Left colon (tissue), 2 donors: Measurements from ENCODE around the gene FSD1. TPM values are rescaled to one million over a fixed set of nuclear protein-coding genes. Genes with fewer than 3 reads are reported as not detected.

Experiments
- ATAC-seq: fragments of 200-7000 bp; cut with Tn5 transposase; one replicate; pipeline ENCODE4 v1.9.1; 2020; ENCODE audit warnings: mild to moderate bottlenecking, moderate library complexity
- DNase-seq, 2 donors: peaks; one replicate each; pipeline ENCODE4 v3.0.0-alpha.2; 2020
- intact Hi-C, 2 donors: fragments of 100-400 bp; cut with DNase I in 1 of 2; cut with micrococcal nuclease in 1 of 2; formaldehyde crosslinking; loops; one replicate each; pipeline versions ENCODE4 v1.11.2 to v1.14.0; 2022; cut with DNase I, micrococcal nuclease
- total RNA-seq, 2 donors: library from RNA; stranded (reverse); fragmentation: NEBNext Ultra II Directional; extraction: Animal tissue kit (Norgen Biotek cat#: 25700); gene quantifications; one replicate each; pipeline ENCODE4 v1.2.1, GENCODE V29; 2021
- donor health status: DM: no; HTN: no; CAD: no.
- donor health status: DM: yes; HTN: yes; CAD: no.

FSD1 gene
- total RNA-seq, 2 donors from 2014 or later, result 0.95 to 1.1 TPM

- ATAC-seq (peak; percentile 85), DNase-seq (peak; percentile 76 to 86)
- intact Hi-C loops, result no loop called here
These were observed 64.9 kb downstream of the FSD1 start for GRCh38 chr19:4369109-4369887.

- intact Hi-C loops, result no loop called here
- ATAC-seq, result peak; percentile 63
- DNase-seq, result peak in 1 of 2 donors; percentile 76
These were observed 65.5 kb downstream of the FSD1 start for GRCh38 chr19:4369888-4370260.

- intact Hi-C loops, result no loop called here
- ATAC-seq (no peak), DNase-seq (no peak)
These were observed 66.1 kb downstream of the FSD1 start for GRCh38 chr19:4370418-4371041.

GRCh38 chr19:4371247-4372164 is 67.1 kb downstream of the FSD1 start:
- DNase-seq (no peak), ATAC-seq (no peak)
- intact Hi-C loops, result no loop called here

GRCh38 chr19:4372165-4373012 is 68.0 kb downstream of the FSD1 start:
- no peak for ATAC-seq
- no peak for DNase-seq
- intact Hi-C loops, result no loop called here

GRCh38 chr19:4373013-4373367 is 68.6 kb downstream of the FSD1 start:
- no peak for DNase-seq
- intact Hi-C loops, result no loop called here
- no peak for ATAC-seq

Other genes with a start within 250 kb of the FSD1 start
- gene ZBTB7A, start 237.7 kb upstream of the FSD1 start, total RNA-seq, result 100 to 1,000 TPM; 110 to 124 TPM
- 100 to 1,000 TPM; 208 to 229 TPM for gene MAP2K2, start 180.5 kb upstream of the FSD1 start, total RNA-seq
- 1 to 10 TPM; 6.7 to 7.0 TPM for gene CREB3L3, start 151.0 kb upstream of the FSD1 start, total RNA-seq
- gene SIRT6, start 122.0 kb upstream of the FSD1 start, total RNA-seq, result 100 to 1,000 TPM in 1 of 2 donors, 10 to 100 TPM in 1; 96.1 to 149 TPM
- gene ANKRD24, start 121.9 kb upstream of the FSD1 start, total RNA-seq, result 1 to 10 TPM; 1.0 to 1.1 TPM
- gene EBI3, start 75.1 kb upstream of the FSD1 start, total RNA-seq, result 1 to 10 TPM in 1 of 2 donors, under 1 TPM in 1; 0.40 to 2.6 TPM
- 10 to 100 TPM; 17.8 to 18.1 TPM for gene YJU2, start 57.5 kb upstream of the FSD1 start, total RNA-seq
- gene SHD, start 25.3 kb upstream of the FSD1 start, total RNA-seq, result 10 to 100 TPM; 23.6 to 25.0 TPM
- gene TMIGD2, start 2.2 kb upstream of the FSD1 start, total RNA-seq, result 1 to 10 TPM in 1 of 2 donors, under 1 TPM in 1; 0.85 to 2.1 TPM
- 100 to 1,000 TPM; 222 to 249 TPM for gene STAP2, start 34.2 kb downstream of the FSD1 start, total RNA-seq
- gene MPND, start 39.0 kb downstream of the FSD1 start, total RNA-seq, result 10 to 100 TPM; 77.3 to 84.6 TPM
- 10 to 100 TPM; 42.3 to 44.4 TPM for gene SH3GL1, start 95.9 kb downstream of the FSD1 start, total RNA-seq
- gene CHAF1A, start 98.0 kb downstream of the FSD1 start, total RNA-seq, result 10 to 100 TPM in 1 of 2 donors, 1 to 10 TPM in 1; 10.0 to 15.5 TPM
- gene UBXN6, start 153.2 kb downstream of the FSD1 start, total RNA-seq, result 100 to 1,000 TPM in 1 of 2 donors, 10 to 100 TPM in 1; 90.4 to 104 TPM
- gene HDGFL2, start 167.7 kb downstream of the FSD1 start, total RNA-seq, result 10 to 100 TPM; 29.9 to 39.3 TPM
- gene PLIN4, start 213.9 kb downstream of the FSD1 start, total RNA-seq, result 10 to 100 TPM in 1 of 2 donors, under 1 TPM in 1; 0.24 to 12.0 TPM
- 1 to 10 TPM; 1.9 to 2.2 TPM for gene PLIN5, start 230.6 kb downstream of the FSD1 start, total RNA-seq
- gene LRG1, start 235.4 kb downstream of the FSD1 start, total RNA-seq, result 10 to 100 TPM; 11.6 to 31.8 TPM